Esophagus squamous epithelium (tissue), 5 donors: ENCODE data around the gene CCDC78. TPM values are rescaled to one million over a fixed set of nuclear protein-coding genes. Genes with fewer than 3 reads are reported as not detected.

Experiments used
- DNase-seq: peaks from one replicate; lab custom pipeline; 2025; lab: John Stamatoyannopoulos, UW
- H3K27ac ChIP-seq, 4 donors: fragments of 200-600 bp; sonication (generic); one replicate each; pipeline ENCODE4 v1.5.1; 2016 to 2019; ENCODE audit warnings: mild to moderate bottlenecking in 1 of 4
- H3K27me3 ChIP-seq, 4 donors: fragments of 200-600 bp; sonication (generic); 1 replicate in 3 of 4; 2 replicates in 1 of 4; pipeline versions ENCODE4 v1.5.1 to v1.6.0; 2017 to 2021; ENCODE audit warnings: antibody characterized with exemption in 1 of 4
- H3K36me3 ChIP-seq, 3 donors: fragments of 200-600 bp; sonication (generic); one replicate each; pipeline ENCODE4 v1.5.1; 2016 to 2019
- H3K4me1 ChIP-seq, 3 donors: fragments of 200-600 bp; sonication (generic); one replicate each; pipeline ENCODE4 v1.5.1; 2017 to 2019
- H3K4me3 ChIP-seq, 4 donors: fragments of 200-600 bp; sonication (generic); 1 replicate in 3 of 4; 2 replicates in 1 of 4; pipeline ENCODE4 v1.5.1; 2016 to 2019; ENCODE audit warnings: mild to moderate bottlenecking in 2 of 4, moderate library complexity in 1 of 4
- H3K9me3 ChIP-seq, 3 donors: fragments of 200-600 bp; sonication (generic); one replicate each; pipeline ENCODE4 v1.5.1; 2016 to 2019
- CTCF ChIP-seq, 6 experiments: fragments of 450-650 bp in 4 of 6; fragments of 200-600 bp in 2 of 6; sonication (generic) in 2 of 6; IDR thresholded peaks; one replicate each; pipeline ENCODE4 v1.5.1; 2016 to 2019; ENCODE audit warnings: antibody characterized with exemption in 6 of 6, mild to moderate bottlenecking in 4 of 6, moderate library complexity in 4 of 6
- POLR2A ChIP-seq, 4 donors: fragments of 450-650 bp; IDR thresholded peaks; one replicate each; pipeline ENCODE4 v1.6.1; 2017; ENCODE audit warnings: antibody characterized with exemption in 4 of 4, mild to moderate bottlenecking in 4 of 4, moderate library complexity in 3 of 4
- WGBS, 2 donors: methylation state at CpG; one replicate each; pipeline ENCODE4 v1.1.5; 2018; 5-methylcytosine and 5-hydroxymethylcytosine counted together
- intact Hi-C: fragments of 100-400 bp; cut with DNase I; formaldehyde crosslinking; loops from one replicate; pipeline ENCODE4 v1.15.0; 2022
- small RNA-seq, 4 donors: library from RNA; depleted of rRNA; stranded (forward); fragments of <200 nt; gene quantifications; one replicate each; pipeline ENCODE3, GENCODE V24; 2016
- total RNA-seq, 4 donors: library from RNA; depleted of rRNA; stranded (reverse); fragments of >200 nt; gene quantifications; one replicate each; pipeline ENCODE4 v1.1.0, GENCODE V29; 2016
- donor health status: DM: yes; HTN: yes; CAD: no.

CCDC78 gene
- total RNA-seq, 4 donors from 2014 or later, result under 0.01 to 1.0 (median 0.47) TPM

GRCh38 chr16:672851-673250 lies 53.4 kb downstream of the CCDC78 start:
- TF ChIP-seq CTCF (IDR thresholded peaks at IDR 0.05) (no peak), POLR2A (IDR thresholded peaks at IDR 0.05) (no peak)
- intact Hi-C loops, result no loop called here
- H3K27me3 ChIP-seq, result peaks cover 0 to 29% (median 0%) of the 10 kb centered on the region in 4 donors
- no peak for DNase-seq
- no peak overlapping the region for H3K4me3 ChIP-seq
- H3K27ac ChIP-seq, result no peak overlapping the region
- WGBS, 2 donors, result 95% methylated on average over 13 of the region's 21 CpGs; no CpG with 5 or more reads in 1 of the 2 donors
- peaks cover 35 to 56% (median 36%) of the 10 kb centered on the region in 3 donors for H3K36me3 ChIP-seq
- peaks cover 32 to 68% (median 36%) of the 10 kb centered on the region in 3 donors for H3K4me1 ChIP-seq
- no peaks in the 10 kb centered on the region for H3K9me3 ChIP-seq

Small RNA genes within 50 kb of the gene (small RNA-seq; reads per million reads assigned to genes)
- gene MIR662, result 0 reads per million in 4 donors

Other genes with a start within 250 kb of the CCDC78 start
- gene CAPN15, start 198.7 kb downstream of the CCDC78 start, total RNA-seq, result 10 to 100 TPM; 29.4 to 69.6 (median 52.4) TPM
- not detected for gene PRR35, start 166.0 kb downstream of the CCDC78 start, total RNA-seq
- gene NHLRC4, start 159.4 kb downstream of the CCDC78 start, total RNA-seq, result under 1 TPM in 3 of 4 donors, not detected in 1; 0.09 to 0.95 (median 0.59) TPM
- 10 to 100 TPM; 15.9 to 24.0 (median 20.4) TPM for gene PIGQ, start 156.5 kb downstream of the CCDC78 start, total RNA-seq
- 10 to 100 TPM; 14.2 to 31.4 (median 20.3) TPM for gene RAB40C, start 136.4 kb downstream of the CCDC78 start, total RNA-seq
- gene WFIKKN1, start 95.5 kb downstream of the CCDC78 start, total RNA-seq, result 1 to 10 TPM in 1 of 4 donors, under 1 TPM in 3; under 0.01 to 1.8 (median 0.29) TPM
- 100 to 1,000 TPM in 1 of 4 donors, 10 to 100 TPM in 3; 69.6 to 105 (median 79.9) TPM for gene METTL26, start 90.1 kb downstream of the CCDC78 start, total RNA-seq
- 10 to 100 TPM; 17.3 to 35.6 (median 28.1) TPM for gene MCRIP2, start 84.6 kb downstream of the CCDC78 start, total RNA-seq
- 10 to 100 TPM in 3 of 4 donors, 1 to 10 TPM in 1; 7.2 to 26.5 (median 15.8) TPM for gene WDR90, start 77.1 kb downstream of the CCDC78 start, total RNA-seq
- gene RHOT2, start 58.3 kb downstream of the CCDC78 start, total RNA-seq, result 10 to 100 TPM; 28.4 to 70.2 (median 48.9) TPM
- gene RHBDL1, start 50.8 kb downstream of the CCDC78 start, total RNA-seq, result 1 to 10 TPM in 1 of 4 donors, under 1 TPM in 2, not detected in 1; 0.38 to 1.1 (median 0.57) TPM
- gene STUB1, start 46.0 kb downstream of the CCDC78 start, total RNA-seq, result 100 to 1,000 TPM; 102 to 148 (median 120) TPM
- gene JMJD8, start 42.1 kb downstream of the CCDC78 start, total RNA-seq, result 10 to 100 TPM; 53.7 to 70.7 (median 62.5) TPM
- gene WDR24, start 36.0 kb downstream of the CCDC78 start, total RNA-seq, result 10 to 100 TPM in 1 of 4 donors, 1 to 10 TPM in 3; 6.9 to 11.8 (median 7.8) TPM
- gene FBXL16, start 20.6 kb downstream of the CCDC78 start, total RNA-seq, result 1 to 10 TPM; 2.2 to 8.4 (median 3.7) TPM
- gene METRN, start 11.3 kb downstream of the CCDC78 start, total RNA-seq, result 10 to 100 TPM in 2 of 4 donors, 1 to 10 TPM in 2; 4.2 to 12.7 (median 8.8) TPM
- gene ANTKMT, start 5.3 kb downstream of the CCDC78 start, total RNA-seq, result 10 to 100 TPM; 11.6 to 29.1 (median 24.2) TPM
- gene HAGHL, start 663 bp upstream of the CCDC78 start, total RNA-seq, result 1 to 10 TPM in 3 of 4 donors, not detected in 1; 1.7 to 5.7 (median 4.8) TPM
- gene CIAO3, start 14.6 kb upstream of the CCDC78 start, total RNA-seq, result 10 to 100 TPM; 29.7 to 34.5 (median 33.2) TPM
- gene MSLN, start 34.3 kb upstream of the CCDC78 start, total RNA-seq, result 1 to 10 TPM in 2 of 4 donors, under 1 TPM in 2; 0.79 to 5.4 (median 2.3) TPM
- 10 to 100 TPM; 20.3 to 33.3 (median 24.9) TPM for gene RPUSD1, start 61.9 kb upstream of the CCDC78 start, total RNA-seq
- gene CHTF18, start 62.2 kb upstream of the CCDC78 start, total RNA-seq, result 10 to 100 TPM in 1 of 4 donors, 1 to 10 TPM in 3; 5.0 to 17.8 (median 7.3) TPM
- gene GNG13, start 74.3 kb upstream of the CCDC78 start, total RNA-seq, result not detected
- gene LMF1, start 244.5 kb upstream of the CCDC78 start, total RNA-seq, result 10 to 100 TPM; 13.3 to 34.4 (median 23.8) TPM